Effector memory CD4-positive, alpha-beta T cell (primary cell): ENCODE results near the gene CACNG1.
"Not testable (repeated sequence)": the region's sequence is repeated elsewhere in the genome, so short reads cannot be mapped to it uniquely, and the experiment has no call there.

Source experiments
- DNase-seq, 3 donors: peaks; one replicate each; pipeline ENCODE4 v3.0.0-alpha.2; 2020
- H3K27ac ChIP-seq: 2 replicates; pipeline ENCODE4 v1.7.0; 2013; ENCODE audit warnings: mild to moderate bottlenecking, low read length, moderate library complexity; ENCODE audit not compliant: insufficient read depth, poor library complexity, severe bottlenecking
- H3K27me3 ChIP-seq: replicated peaks from 2 replicates; pipeline ENCODE4 v1.7.0; 2013; ENCODE audit warnings: mild to moderate bottlenecking, low read length; ENCODE audit not compliant: insufficient read depth, control insufficient read depth, poor library complexity, severe bottlenecking
- H3K36me3 ChIP-seq: 2 replicates; pipeline ENCODE4 v1.7.0; 2013; ENCODE audit warnings: mild to moderate bottlenecking, low read length, moderate library complexity; ENCODE audit not compliant: control insufficient read depth, insufficient read depth
- H3K4me1 ChIP-seq: 2 replicates; pipeline ENCODE4 v1.7.0; 2013; ENCODE audit warnings: low read length, mild to moderate bottlenecking; ENCODE audit not compliant: control insufficient read depth, insufficient read depth, poor library complexity, severe bottlenecking
- H3K4me3 ChIP-seq: 2 replicates; pipeline ENCODE4 v1.7.0; 2013; ENCODE audit warnings: low read length, low read depth, mild to moderate bottlenecking; ENCODE audit not compliant: insufficient read depth, poor library complexity, severe bottlenecking
- H3K9me3 ChIP-seq: 2 replicates; pipeline ENCODE4 v1.7.0; 2013; ENCODE audit warnings: mild to moderate bottlenecking, low read length, moderate library complexity; ENCODE audit not compliant: control insufficient read depth

The CACNG1 gene

DNA sequence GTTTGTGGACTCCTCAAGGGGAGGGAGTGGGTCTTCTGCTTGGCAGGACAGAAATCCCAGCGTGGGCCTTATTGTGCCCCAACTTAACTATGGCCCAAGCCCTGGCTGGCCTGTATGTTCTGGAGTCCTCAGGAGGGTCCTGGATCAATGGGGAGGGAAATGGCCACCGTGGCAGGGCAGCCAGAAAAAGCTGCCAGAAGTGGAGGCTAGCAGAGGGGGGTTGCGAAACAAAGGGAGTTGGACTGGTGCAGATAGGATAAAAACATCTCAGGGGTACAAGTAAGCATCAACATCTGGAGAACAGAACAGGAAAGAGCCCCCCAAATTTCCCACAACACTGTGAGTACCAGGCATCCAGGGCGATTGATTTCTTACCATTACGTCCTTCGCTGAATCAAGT, 3.7 kb upstream of the CACNG1 start:
- Histone ChIP-seq H3K9me3 (no peaks in the 10 kb centered on the region), H3K27me3 (no peaks in the 10 kb centered on the region), H3K4me3 (no peak overlapping the region), H3K36me3 (no peaks in the 10 kb centered on the region), H3K4me1 (no peaks in the 10 kb centered on the region), H3K27ac (no peak overlapping the region)
- no peak for DNase-seq

DNA sequence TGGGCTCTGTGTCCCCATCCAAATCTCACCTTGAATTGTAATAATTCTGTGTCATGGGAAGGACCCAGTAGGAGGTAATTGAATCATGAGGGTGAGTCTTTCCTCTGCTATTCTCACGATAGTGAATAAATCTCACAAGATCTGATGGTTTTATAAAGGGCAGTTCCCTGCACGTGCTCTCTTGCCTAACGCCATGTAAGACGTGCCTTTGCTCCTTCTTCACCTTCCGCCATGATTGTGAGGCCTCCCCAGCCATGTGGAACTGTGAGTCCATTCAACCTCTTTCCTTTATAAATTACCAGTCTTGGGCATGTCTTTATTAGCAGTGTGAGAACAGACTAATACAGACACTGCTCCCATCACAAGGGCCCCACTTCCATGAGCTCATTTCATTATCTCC, 3.2 kb upstream of the CACNG1 start:
- not testable (repeated sequence) for H3K27ac ChIP-seq, H3K36me3 ChIP-seq, H3K4me3 ChIP-seq, H3K27me3 ChIP-seq, DNase-seq, H3K4me1 ChIP-seq, H3K9me3 ChIP-seq

DNA sequence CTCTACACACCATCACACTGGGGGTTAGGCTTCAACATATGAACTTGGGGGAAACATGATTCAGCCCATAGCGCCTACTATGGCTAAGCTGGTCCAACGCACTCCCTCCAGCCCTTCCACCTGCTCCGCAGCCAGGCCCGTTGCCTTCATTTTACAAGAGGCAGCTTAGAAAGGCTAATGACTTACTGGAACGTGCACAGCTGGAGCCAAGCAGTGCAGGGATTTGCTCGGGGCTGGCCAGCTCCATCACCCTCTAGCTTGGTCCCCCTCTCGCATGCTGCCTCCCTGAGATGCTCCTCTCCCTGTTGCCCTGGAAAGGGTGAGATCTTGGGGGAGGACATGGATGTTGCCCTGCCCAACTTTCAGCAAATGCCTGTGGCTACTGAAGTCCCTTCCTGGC, 2.8 kb upstream of the CACNG1 start:
- no peaks in the 10 kb centered on the region for H3K4me1 ChIP-seq
- no peaks in the 10 kb centered on the region for H3K9me3 ChIP-seq
- H3K4me3 ChIP-seq, result no peak overlapping the region
- no peaks in the 10 kb centered on the region for H3K36me3 ChIP-seq
- H3K27me3 ChIP-seq, result no peaks in the 10 kb centered on the region
- no peak for DNase-seq
- no peak overlapping the region for H3K27ac ChIP-seq

DNA sequence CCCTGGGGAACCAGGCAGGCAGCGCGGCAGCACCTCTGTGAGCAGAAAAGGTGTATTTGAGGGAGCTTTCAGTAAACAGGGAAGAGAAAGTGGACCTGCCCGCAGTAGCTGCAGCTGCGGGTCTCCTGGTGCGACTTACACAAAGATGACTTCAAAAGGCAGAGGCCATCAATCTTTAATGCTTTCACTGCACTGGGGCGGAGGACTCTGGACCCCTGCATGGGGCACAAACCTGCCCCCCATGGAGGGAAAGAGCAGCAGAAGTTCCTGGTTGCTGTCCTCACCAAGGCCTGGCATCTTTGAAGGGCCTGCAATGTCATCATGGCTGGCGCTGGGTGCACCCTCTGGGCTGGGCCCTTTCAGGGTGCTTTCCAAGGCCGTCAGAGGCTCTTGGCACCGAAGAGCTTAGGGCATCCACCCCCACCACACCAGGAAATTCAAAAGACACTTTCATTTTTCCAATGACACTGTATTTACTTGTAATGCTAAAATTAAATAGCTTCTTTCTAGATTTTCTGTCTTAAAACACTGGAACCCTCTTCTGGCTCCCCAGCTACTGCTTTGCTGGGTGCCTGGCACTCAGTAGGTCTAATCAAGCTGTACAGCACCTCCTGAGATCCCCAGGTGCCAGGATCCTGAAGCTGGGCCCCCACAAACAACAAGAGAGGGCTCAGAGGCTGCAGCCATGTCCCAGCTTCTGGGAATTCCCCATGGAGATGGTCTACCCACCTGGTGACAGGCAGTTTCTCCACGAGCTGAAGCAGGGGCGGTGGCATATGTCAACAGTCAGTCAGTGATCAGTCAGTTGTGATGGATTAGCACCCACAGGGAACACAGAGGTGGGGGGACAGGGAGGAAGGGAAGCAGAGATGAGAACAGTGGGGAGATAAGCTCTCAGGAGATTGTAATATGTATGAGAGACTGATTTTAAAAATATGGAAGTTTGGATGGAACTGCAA, 2.1 kb upstream of the CACNG1 start:
- Histone ChIP-seq H3K27me3 (no peaks in the 10 kb centered on the region), H3K36me3 (no peaks in the 10 kb centered on the region), H3K9me3 (no peaks in the 10 kb centered on the region), H3K27ac (no peak overlapping the region), H3K4me1 (no peaks in the 10 kb centered on the region), H3K4me3 (no peak overlapping the region)
- no peak for DNase-seq

DNA sequence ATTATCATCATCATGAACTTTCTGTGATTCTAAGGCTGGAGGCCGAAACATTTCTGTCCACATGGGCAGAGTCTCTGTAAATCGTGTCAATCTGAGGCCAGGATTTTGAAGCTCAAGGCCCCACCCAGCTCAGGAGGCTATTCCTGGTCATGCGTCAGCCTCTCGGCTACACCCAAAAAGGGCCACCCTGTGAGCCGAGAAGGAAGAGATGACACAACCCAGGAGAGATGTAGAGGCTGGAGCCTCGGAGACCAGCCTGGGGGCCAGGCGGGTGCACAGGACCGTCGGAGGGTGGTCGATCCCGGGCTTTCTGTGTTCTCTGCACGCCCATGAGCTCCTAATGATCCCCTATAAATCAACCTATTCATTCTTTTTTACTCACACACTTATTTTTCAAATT, 1.1 kb upstream of the CACNG1 start:
- H3K27me3 ChIP-seq, result no peaks in the 10 kb centered on the region

DNA sequence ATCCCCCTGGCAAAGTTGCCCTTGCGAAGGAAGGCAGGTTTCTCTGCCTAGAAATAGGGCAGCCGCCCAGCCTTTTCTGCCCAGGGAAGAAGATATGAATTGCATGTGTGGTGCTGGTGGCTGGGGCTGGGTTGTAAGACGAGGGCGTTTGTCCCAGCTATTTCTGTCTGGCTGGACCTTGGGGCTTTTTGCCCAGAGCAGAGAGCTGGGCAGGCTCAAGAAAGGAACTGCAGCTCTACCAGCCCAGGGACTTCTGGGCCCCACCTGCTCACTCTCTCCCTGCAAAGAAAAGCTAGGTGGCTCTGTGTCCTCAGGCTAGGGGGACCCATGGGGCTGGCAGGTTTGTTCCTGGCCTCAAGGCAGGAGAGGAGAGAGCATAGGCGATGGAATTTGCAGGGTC, 586 bp downstream of the CACNG1 start:
- no peaks in the 10 kb centered on the region for H3K4me1 ChIP-seq
- peaks cover 7% of the 10 kb centered on the region for H3K9me3 ChIP-seq
- no peak for DNase-seq
- H3K4me3 ChIP-seq, result no peak overlapping the region
- H3K36me3 ChIP-seq, result no peaks in the 10 kb centered on the region
- no peak overlapping the region for H3K27ac ChIP-seq
- no peaks in the 10 kb centered on the region for H3K27me3 ChIP-seq

More for the DNA sequence above, 1.1 kb upstream of the CACNG1 start:
- Histone ChIP-seq H3K4me1 (no peaks in the 10 kb centered on the region), H3K27ac (no peak overlapping the region), H3K4me3 (no peak overlapping the region), H3K9me3 (no peaks in the 10 kb centered on the region), H3K36me3 (no peaks in the 10 kb centered on the region)
- no peak for DNase-seq

DNA sequence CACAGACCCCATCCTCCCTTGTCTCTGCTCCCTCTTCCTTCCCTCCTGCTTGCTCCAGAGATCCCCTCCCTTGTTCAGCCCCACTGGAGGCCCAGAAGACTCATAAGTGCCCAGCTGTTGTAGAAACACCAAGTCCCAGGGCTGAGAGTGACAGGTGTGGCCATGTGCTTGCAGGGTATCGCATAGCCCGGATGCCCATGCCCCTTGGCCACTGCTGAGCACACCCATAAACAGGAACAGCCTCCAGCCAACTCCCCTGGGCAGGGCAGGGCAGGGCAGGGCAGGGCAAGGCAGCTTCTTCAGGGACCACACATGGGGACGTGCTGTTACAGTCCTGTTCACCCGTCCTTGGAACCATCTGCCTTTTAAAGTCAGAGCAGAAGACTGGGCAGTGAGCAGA, 2.0 kb downstream of the CACNG1 start:
- Histone ChIP-seq H3K27me3 (no peaks in the 10 kb centered on the region), H3K4me1 (no peaks in the 10 kb centered on the region), H3K27ac (no peak overlapping the region), H3K9me3 (peaks cover 7% of the 10 kb centered on the region), H3K4me3 (no peak overlapping the region), H3K36me3 (no peaks in the 10 kb centered on the region)
- DNase-seq, result no peak

DNA sequence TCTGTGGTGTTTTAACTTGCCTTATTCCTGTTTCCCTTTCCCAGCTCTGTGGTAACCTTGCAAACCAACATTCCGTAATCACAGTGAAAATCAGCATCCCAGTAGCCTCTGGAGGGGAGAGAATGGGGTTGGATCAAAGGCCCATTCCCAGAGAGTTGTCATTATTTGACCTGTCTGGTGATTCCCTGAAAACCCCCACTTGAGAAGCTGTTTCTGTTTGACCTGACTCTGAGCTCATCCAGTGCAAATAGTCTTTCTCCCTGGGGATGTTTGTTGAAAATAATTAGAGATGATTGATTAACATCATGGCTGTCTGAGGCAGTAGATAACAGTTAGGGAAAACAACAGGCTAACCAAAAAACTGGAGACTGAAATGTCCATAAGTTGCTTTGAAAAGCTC, 3.0 kb downstream of the CACNG1 start:
- Histone ChIP-seq H3K4me1 (no peaks in the 10 kb centered on the region), H3K27ac (no peak overlapping the region), H3K36me3 (no peaks in the 10 kb centered on the region), H3K4me3 (no peak overlapping the region), H3K27me3 (no peaks in the 10 kb centered on the region), H3K9me3 (peaks cover 7% of the 10 kb centered on the region)
- no peak for DNase-seq

DNA sequence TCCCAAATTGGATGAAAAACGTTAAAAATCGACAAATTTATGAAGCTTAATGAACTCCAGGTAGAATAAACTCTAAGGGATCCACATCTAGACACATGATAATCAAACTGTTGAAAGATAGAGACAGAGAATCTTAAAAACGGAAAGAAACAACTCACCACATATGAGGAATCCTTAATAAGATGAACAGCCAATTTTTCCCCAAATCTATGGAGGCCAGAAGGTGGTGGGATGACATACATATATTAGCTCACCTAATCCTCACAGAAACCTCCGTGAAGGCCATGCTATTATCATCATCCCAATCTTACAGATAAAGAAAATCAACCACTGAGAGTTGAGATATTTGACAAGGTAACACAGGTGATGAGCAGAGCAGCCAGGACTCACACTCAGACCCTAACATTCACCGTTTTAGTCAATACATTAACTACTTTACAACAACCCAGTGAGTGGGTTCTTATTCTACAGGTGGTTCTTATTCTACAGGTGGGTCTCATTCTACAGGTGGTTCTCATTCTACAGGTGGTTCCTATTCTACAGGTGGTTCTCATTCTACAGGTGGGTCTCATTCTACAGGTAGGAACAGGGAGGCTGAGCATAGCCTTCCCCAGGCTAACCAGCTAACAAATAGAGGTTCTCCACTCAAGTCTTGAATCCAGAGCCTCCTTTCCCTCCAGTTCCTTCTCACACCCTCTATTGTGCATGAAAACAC, 4.8 kb downstream of the CACNG1 start:
- Histone ChIP-seq H3K9me3 (peaks cover 7% of the 10 kb centered on the region), H3K36me3 (no peaks in the 10 kb centered on the region), H3K4me1 (no peaks in the 10 kb centered on the region), H3K27ac (no peak overlapping the region), H3K4me3 (no peak overlapping the region), H3K27me3 (no peaks in the 10 kb centered on the region)
- DNase-seq, result no peak

DNA sequence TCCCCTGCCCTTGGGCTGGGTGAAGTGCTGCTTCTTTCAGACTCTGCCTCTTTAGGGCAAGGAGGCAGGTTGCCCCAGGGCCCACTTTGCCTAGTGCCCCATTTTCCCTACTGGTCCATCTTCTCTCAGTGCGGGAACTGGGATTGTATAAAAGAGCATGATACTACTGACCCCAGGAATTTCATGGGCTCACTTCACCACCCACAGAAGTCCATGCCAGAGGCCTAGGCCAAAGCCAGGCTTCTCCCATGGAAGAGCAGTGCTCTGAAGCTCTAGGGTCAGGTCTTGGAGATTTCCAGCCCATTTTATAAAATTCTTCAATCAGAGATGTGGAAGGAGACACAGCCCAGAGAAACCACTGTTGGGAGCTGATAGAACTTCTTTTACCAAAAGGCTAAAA, 5.7 kb downstream of the CACNG1 start:
- DNase-seq, result no peak
- no peaks in the 10 kb centered on the region for H3K36me3 ChIP-seq
- peaks cover 7% of the 10 kb centered on the region for H3K9me3 ChIP-seq
- no peak overlapping the region for H3K27ac ChIP-seq
- H3K27me3 ChIP-seq, result no peaks in the 10 kb centered on the region
- H3K4me3 ChIP-seq, result no peak overlapping the region
- H3K4me1 ChIP-seq, result no peaks in the 10 kb centered on the region
